NCI-H510A (cell line): ENCODE measurements around the gene EPM2A.
A peak's percentile ranks its signal among the peaks of the same experiment; 100 is the strongest.
"Not testable (repeated sequence)": the region's sequence is repeated elsewhere in the genome, so short reads cannot be mapped to it uniquely, and the experiment has no call there.

Experiments used
- DNase-seq: peaks from one replicate; lab custom pipeline; 2025; lab: John Stamatoyannopoulos, UW

Gene EPM2A

DNA sequence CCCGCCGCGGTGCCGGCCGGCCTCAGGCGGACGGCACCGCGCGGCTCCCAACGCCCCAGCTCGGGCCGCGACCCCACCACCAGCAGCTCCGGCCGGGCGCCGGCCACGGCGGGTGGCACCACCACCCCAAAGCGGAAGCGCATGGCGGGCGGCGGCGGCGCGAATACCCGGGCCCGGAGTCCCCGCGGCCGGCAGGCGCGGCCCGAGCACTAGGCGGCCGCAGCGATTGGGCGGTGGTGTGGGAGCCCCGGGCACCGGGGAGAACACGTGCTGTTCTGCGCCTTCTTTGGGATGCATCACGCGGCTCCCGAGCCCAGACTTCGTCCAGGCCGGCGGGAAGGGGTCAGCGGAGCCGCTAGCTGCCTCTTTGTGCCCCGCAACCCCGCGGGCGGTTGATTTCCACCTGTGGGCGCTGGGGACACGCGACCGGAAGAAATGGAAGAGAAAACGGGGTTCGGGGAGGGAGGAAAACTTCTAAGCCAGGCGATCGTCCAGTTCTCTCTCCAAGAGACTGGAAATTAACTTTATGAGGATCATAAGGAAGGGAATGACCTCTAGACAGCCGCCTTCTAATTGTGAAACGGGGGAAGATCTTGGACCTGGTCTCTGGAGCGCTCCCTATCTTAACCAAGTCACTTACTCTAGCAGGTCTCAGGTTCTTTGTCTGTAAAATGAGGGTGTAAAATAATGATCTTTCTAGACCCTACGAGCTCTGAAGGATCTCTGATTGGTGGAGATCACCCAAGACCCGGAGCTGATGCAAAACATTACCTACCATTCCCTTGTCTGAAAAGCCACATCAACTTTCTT lies at the start of gene EPM2A:
Gene EPM2A, minus strand, starts transcription at position 165 of the 810 bp plus-strand sequence. Its CDS starts 22 bp downstream, at position 143.
- DNase-seq, result peak; percentile 44

DNA sequence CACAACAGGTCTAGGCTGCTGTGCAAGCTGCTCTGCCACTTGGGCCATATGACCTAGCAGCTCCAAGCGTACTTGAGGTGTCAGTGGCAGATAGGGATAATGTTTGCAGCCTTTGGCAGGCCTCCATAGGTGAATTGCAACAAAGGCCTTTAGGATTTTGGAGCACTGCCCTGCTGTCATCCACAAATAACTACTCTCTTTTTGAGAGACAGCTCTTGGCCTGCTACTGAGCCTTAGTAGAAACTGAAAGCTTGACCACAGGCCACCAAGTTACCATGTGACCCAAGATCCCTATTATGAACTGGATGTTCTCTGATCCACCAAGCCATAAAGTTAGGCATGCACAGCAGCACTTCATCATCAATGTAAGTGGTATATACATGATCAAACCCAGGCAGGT lies 49.4 kb upstream of the EPM2A start:
- DNase-seq, result no peak

DNA sequence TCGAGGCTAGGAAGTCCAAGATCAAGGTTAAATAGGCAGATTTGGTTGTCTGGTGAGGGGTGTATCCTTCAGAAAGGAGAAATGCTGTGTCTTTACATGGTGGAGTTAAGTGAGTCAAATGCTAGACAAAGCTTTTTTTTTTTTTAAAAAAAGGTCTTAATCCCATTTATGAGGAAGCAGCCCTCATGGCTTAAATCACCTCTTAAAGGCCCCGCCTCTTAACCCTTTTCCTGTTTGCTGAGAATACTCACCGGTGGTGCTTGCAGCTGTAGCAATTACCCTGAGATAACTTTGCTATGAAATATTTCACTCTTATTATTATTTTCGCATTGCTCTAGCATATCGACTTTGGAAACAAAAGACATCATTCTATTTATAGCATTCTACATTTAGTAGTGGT lies 48.5 kb upstream of the EPM2A start:
- no peak for DNase-seq

DNA sequence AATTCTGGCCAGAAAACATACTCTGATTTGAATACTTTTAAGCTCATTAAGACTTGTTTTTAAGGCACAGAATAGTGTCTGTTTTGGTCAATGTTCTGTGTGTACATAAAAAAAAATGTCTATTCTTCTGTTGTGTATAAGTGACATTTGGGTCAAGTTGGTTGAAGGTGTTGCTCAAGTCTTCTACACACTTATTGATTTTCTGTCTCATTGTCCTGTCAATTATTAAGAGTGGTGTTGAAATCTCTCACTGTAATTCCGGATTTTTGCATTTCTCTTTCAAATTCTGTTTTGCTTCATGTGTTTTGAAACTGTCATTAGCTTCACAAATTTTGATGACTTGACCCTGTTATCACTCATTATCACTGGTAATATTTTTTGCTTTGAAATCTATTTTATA lies 37.5 kb upstream of the EPM2A start:
- DNase-seq, result no peak

DNA sequence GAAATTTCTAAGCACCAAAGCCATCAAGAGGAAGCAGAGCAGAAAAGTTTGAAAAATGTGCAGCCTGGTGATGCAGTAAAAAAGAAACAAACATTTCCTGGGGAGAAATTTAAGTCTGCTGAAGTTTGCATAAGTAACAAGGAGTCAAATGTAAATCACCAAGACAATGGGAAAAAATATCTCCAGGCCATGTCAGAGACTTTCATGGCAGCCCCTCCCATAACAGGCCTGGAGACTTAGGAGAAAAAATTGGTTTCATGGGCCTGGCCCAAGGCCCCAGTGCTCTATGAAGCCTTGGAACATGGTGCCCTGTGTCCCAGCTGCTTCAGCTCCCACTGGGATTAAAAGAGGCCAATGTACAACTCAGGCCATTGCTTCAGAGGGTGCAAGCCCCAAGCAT lies 30.1 kb upstream of the EPM2A start:
- no peak for DNase-seq

DNA sequence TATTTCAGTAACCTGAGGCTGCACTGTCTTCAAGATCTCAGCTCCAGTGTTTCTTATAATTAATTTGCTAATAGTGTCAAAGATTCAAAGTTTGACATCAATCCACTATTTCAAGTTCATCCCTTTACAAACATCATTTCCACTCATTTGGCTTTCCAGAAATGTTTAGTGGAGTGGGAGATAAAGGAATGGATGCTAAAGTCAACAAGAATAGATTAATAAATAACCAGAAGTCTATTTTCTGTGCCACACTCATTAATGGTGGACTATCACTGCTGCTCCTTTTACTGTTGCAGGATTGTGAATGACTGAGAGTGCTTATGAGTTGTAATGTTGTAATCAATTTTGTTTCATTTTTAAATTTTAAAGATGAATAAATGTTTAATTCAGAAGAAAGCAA lies 28.4 kb upstream of the EPM2A start:
- DNase-seq, result no peak

DNA sequence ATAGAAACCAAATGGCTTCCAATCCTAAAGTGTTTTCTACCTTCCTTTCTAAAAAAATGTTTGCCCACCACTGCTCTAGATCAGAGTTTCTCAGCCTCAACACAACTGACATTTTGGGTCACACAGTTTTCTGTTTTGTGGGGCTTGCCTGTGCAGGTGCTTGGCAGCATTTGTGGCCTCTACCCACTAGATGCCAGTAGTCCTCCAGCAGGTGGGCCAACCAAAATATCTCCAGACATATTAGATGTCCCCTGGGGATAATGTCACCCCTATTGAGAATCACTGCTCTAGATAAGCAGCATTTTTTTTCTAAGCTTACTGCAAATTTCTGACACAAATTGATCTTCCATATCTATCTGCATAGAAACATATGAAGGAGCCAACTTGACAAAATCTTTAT lies 26.3 kb upstream of the EPM2A start:
- DNase-seq, result no peak

DNA sequence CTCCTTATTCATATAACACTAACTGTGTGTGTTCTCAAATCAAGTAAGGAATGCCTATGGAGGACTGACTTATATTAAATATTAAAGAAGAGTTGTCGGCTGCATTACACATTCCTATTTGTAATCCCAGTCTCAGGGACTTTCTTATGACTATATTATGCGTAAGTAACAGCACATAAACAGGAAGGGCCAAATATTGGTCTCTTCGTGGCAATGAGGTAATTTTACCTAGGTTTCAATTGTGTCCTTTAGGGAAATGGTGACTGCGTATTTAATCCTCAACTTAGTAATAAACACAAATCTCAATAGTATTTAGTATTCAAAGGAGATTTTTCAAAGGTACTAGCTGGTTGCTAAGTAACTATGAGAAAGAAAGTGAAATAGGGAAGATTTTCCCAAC lies 22.8 kb upstream of the EPM2A start:
- DNase-seq, result no peak

DNA sequence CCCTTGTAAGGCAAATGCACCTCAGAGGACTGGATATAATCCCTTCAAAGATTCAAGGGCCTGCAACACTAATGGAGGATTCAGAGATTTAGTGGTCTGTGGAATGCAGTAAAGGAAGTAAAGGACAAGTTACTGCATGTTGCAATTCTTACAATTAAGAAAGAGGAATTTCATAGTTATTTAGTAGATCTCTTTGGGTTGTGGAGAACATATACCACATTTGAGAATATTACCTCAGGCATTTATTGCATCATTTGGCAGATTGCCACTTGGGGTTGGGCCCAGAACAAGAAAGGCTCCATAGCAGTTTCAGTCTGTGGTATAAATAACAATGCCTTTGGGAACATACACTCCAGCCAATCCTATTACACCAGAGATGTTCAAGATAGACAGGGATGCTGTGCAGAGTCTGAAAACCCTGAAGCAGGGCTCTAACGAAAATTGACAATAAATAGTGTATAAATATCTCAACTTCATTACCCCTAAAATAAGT lies 20.9 kb upstream of the EPM2A start:
- no peak for DNase-seq

DNA sequence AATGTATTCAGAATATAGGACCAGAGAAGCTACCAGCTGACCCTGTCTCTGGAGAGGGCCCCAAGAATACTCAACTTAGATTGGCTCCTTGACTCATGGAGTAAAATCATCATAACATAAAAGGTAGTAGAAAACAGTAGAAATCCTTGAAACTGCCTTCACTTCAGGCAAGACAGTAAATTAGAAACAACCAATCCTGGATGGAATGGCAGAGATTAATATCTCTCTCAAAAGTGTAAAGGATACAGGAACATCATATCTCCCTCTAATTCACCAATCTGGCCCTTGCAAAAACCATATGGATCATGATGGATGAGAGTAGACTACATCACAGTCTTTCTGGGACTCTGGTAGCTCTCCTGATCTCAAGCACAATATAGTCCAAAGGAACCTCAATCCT lies 20.4 kb upstream of the EPM2A start:
- no peak for DNase-seq

DNA sequence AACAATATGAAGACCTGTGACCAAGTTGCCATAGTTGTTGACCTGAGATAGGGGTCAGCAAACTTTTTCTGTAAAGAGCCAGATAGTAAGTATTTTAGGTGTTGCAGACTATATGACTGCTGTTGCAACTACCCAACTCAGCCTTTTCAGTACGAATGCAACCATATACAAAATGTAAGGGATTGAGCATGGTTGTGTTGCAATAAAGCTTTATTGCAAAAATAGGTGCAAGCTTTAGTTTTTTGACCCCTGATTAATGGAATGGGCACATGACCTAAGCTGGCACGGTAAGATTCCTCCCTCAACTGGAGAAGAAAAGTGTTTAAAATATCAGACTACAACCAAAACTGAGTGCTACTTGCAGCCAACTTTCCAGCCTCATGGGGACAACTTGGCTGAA lies 17.3 kb upstream of the EPM2A start:
- no peak for DNase-seq

DNA sequence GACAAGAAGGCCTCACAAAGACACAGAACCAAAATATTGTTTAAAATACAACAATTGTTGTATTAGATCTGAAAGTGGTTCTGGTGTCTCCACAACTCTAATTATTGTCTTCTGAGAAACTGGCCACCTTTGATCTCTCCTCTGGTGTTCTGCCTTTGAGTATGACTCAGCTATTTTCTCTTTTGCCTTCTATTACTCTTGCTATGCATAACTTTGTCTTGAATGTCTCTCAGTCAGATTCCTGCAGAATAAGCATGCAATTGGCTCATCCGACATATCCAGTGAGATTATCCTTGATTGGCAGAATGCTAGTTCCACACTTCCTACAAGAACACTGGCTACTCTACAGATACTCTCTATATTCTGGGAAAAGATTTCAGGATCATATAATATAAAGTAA lies 14.3 kb upstream of the EPM2A start:
- no peak for DNase-seq

DNA sequence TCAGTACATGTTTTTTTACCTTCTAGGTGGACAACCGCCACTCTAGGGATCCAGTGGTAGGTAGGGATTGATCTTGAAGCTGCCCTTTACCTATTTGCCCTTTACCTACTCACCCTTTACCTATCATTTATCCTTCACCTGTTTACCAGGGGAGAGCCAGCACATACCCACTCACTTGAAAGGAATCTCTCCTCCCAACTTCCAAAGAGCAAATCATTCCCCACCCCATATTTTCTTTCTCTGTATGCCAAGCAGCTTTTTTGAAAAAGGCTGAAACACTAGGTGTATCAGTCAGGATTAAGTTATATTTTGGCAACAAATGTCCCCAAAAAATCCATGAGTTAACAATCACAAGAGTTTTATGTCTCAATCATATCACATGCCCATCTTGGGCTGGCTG lies 10.5 kb upstream of the EPM2A start:
- no peak for DNase-seq

DNA sequence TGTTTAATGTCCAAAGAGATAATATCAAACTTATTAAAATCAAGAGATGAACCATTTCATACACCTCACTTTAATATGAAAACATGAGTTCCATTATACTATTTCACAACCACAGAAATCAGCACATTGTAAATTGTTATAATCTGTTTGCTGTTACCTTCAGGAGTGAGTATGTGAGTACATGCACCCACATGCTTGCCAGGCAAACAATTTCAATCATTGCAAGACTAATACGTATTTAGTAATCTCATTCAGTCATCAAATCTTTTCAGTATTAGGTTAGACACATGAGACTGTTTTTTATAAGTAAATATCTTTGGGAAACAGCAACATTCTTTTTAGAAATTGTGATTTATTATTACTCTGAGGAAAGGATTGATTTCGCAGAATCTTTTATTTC lies 9.3 kb upstream of the EPM2A start:
- no peak for DNase-seq

DNA sequence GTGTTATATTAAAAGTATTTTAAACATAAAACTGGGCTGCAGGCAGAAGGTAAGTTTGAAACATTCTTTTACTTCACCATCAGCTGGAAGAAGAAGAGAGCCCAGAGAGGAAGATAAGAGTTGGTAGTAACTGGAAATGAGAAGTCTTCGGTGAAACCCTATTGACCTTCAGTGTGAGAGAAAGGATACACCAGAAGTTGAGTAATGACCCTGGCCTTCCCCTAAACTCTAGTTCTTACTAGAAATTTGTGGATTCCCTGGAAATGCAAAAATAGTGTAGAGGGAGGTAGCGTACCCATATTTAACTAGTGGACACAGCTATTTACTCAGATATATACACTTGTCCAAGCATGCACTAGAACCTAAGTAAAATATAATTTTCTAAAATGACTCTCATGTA lies 8.0 kb upstream of the EPM2A start:
- DNase-seq, result no peak

DNA sequence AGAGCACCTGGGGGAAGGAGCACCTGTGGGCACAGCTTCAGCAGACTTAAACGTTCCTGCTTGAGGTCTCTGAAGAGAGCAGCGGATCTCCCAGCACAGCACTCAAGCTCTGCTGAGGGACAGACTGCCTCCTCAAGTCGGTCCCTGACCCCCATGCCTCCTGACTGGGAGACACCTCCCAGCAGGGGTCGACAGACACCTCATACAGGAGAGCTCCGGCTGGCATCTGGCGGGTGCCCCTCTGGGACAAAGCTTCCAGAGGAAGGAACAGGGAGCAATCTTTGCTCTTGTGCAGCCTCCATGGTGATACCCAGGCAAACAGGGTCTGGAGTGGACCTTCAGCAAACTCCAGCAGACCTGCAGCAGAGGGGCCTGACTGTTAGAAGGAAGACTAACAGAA lies 7.2 kb upstream of the EPM2A start:
- DNase-seq, result not testable (repeated sequence)

DNA sequence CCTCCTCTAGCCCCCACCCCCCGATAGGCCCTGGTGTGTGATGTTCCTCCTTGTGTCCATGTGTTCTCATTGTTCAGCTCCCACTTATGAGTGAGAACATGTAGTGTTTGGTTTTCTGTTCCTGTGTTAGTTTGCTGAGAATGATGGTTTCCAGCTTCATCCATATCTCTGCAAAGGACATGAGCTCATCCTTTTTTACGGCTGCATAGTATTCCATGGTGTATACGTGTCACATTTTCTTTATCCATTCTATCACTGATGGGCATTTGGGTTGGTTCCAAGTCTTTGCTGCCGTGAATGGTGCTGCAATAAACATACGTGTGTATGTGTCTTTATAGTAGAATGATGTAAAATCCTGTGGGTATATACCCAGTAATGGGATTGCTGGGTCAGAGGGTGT lies 4.4 kb upstream of the EPM2A start:
- not testable (repeated sequence) for DNase-seq

DNA sequence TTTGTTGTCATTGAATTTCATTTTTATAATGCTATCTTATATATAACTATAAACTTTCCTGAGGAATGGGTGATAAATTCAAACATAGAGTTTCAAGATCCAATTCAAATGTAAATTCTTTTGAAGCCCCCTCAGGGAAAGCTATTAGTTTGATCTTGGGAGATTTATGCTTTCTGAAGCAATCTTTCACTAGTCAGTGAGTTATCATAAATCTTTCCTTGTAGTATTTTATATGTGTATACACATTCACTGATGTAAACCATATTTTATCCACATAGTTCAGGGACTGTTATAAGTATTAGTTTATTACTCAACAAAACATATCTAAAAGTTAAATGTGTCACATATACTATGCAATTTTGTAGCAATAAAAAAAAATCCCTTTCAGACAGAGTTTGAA lies 2.9 kb upstream of the EPM2A start:
- no peak for DNase-seq

DNA sequence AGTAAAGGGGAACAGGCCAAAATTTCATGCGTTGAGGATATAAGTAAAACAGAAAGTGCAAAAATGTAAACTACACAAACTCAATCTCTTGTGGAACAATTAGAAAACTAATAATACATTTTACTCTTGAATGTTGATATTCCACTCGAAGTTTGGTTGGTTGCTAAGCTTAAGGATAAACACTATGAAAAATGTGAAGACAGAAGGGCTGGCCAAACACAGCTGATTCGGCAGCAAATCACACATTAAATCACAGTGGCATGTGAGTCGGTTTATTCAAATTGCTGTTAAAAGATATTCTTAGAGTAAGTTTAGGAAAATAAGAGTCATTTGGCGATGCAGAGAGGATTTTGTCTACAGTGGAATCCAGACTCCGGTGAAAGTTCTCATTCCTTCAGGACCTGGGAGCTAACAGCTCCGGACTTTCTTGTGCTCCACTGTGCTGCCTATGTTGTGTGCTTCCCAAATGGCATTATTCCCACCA lies 1.4 kb upstream of the EPM2A start:
- DNase-seq, result no peak

DNA sequence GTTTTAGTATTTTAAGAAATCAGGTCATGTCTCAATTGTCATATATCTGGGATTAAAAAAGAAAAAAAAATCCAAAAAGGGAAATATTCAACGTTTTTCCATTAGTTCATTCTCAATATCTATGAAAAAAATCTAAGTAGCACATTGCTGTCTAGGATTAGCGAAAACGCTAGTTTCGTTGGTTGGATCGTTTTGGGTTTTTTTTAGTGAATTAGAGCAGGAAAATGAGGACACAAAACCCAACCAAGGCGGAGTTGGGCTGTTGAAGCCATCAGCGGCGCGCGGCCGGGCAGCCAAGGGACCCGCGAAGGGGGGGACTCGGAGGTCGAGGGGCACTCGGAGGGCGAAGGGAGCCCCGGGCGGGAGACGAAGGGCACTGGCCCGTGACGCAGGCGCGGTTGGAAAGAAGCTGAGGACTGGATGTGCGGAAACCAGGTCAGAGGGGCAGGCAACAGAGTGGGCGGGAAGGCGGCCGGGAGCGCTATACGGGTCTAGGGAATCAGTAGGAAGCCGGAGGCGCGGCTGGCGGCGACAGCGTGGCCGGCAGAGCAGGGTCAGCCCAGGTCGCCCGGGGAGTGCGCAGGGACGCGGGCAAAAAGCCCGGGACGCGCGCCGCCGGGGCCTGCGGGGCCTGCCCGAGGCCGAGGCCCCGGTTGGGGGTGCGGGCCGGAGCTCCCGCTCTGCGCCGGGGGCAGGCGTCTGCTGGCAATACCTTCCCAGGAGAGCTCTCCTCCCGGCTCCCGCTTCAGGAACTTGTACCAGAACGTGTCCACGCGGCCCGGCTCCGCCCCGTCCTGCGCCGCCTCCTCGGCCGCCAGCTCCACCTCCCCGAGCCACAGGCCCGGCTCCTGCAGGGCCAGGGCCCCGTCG lies 599 bp downstream of the EPM2A start:
- DNase-seq, result peak; percentile 72

DNA sequence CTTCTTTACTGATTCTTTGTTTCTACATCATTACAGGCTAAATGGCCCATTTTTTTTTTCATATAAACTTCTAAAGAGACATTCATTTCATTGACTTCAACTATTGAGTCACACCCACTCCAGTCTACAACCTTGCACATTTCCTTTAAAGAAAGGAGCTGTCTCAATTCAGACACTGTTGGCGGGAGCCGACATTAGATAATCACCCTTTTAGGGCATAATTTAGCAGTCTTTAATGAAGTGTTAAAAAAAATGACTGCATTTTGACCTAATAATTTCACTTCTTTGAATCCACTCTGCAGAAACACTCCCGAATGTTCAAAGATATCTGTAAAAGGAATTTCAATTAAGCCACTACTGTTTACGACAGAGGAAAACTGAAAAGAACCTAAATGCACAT lies 1.5 kb downstream of the EPM2A start:
- no peak for DNase-seq

DNA sequence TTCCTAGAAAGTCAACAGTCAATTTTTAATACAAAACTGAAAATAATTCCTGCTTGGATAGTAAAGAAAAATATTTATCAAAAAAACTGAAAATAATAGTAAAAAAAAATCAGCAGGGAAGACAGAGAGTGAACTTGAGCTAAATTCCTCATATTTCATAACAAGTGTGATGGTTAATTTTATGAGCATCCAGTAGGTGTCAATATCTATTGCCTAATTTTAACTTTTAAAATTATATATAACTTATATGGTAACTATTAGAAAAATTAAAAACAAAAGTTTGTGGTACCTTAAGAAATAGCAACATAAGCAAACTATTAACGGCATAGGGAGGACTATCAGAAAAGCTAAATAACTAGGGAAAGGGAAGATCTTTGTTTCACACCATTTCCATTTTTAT lies 2.1 kb downstream of the EPM2A start:
- no peak for DNase-seq

DNA sequence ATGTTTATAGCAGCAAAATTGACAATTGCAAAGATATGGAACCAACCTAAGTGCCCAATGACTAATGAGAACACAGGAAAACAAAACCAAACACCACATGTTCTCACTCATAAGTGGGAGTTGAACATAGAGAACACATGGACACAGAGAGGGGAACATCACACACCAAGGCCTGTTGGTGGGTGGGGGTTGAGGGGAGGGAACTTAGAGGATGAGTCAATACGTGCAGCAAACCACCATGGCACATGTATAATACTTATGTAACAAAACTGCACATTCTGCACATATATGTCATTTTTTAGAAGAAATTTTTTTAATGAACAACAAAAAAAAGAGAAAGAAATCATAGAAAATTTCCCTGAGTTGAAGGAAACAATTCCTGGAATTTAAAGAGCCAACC lies 3.9 kb downstream of the EPM2A start:
- no peak for DNase-seq
